Measurements from ENCODE around the gene ZNF554. TPM values are rescaled to one million over a fixed set of nuclear protein-coding genes. Genes with fewer than 3 reads are reported as not detected.

The ZNF554 gene
- total RNA-seq, 4 donors from 2014 or later: 6.2 to 8.6 (median 7.3) TPM

GRCh38 chr19:2820112-2820702 lies 539 bp downstream of the ZNF554 start:
- intact Hi-C loops (cut with DNase I; ENCODE audit: low total_unique reads): no loop called here
- peak overlapping the region; percentile 88 for H3K4me3 ChIP-seq (ENCODE audit: low read depth, poor library complexity, severe bottlenecking)
- TF ChIP-seq POLR2A (IDR thresholded peaks at IDR 0.05) (no peak), CTCF (IDR thresholded peaks at IDR 0.05) (no peak)
- WGBS, 2 donors: 2% methylated on average over 13 to 33 of the region's 36 CpGs
- no peak for DNase-seq (ENCODE audit: low spot score in 2 of 2)

GRCh38 chr19:2822846-2823245 lies 3.2 kb downstream of the ZNF554 start:
- intact Hi-C loops (cut with DNase I; ENCODE audit: low total_unique reads): no loop called here
- TF ChIP-seq CTCF (IDR thresholded peaks at IDR 0.05): no peak
- no peak for TF ChIP-seq POLR2A (IDR thresholded peaks at IDR 0.05)
- no peak for DNase-seq (ENCODE audit: low spot score in 2 of 2)
- WGBS, 2 donors: 89 to 96% methylated on average over 5 of the region's 5 CpGs
- H3K4me3 ChIP-seq (ENCODE audit: low read depth, poor library complexity, severe bottlenecking): no peak overlapping the region

GRCh38 chr19:2823646-2824045 lies 4.0 kb downstream of the ZNF554 start:
- WGBS, 2 donors: 66 to 79% methylated on average over 7 to 9 of the region's 9 CpGs
- peak in 1 of 2 donors; percentile 53 for DNase-seq (ENCODE audit: low spot score in 2 of 2)
- intact Hi-C loops (cut with DNase I; ENCODE audit: low total_unique reads): no loop called here
- no peak for TF ChIP-seq POLR2A (IDR thresholded peaks at IDR 0.05)
- TF ChIP-seq CTCF (IDR thresholded peaks at IDR 0.05): no peak
- H3K4me3 ChIP-seq (ENCODE audit: low read depth, poor library complexity, severe bottlenecking): no peak overlapping the region

GRCh38 chr19:2824129-2824528 lies 4.5 kb downstream of the ZNF554 start:
- no peak for TF ChIP-seq POLR2A (IDR thresholded peaks at IDR 0.05)
- no peak for TF ChIP-seq CTCF (IDR thresholded peaks at IDR 0.05)
- intact Hi-C loops (cut with DNase I; ENCODE audit: low total_unique reads): no loop called here
- 55 to 73% methylated on average over 4 to 6 of the region's 8 CpGs for WGBS, 2 donors
- H3K4me3 ChIP-seq (ENCODE audit: low read depth, poor library complexity, severe bottlenecking): no peak overlapping the region
- no peak for DNase-seq (ENCODE audit: low spot score in 2 of 2)

- WGBS, 2 donors: 93 to 97% methylated on average over 2 of the region's 2 CpGs
- DNase-seq (ENCODE audit: low spot score in 2 of 2): no peak
- H3K4me3 ChIP-seq (ENCODE audit: low read depth, poor library complexity, severe bottlenecking): no peak overlapping the region
- intact Hi-C loops (cut with DNase I; ENCODE audit: low total_unique reads): no loop called here
- no peak for TF ChIP-seq CTCF (IDR thresholded peaks at IDR 0.05)
Measured at GRCh38 chr19:2827022-2827421, 7.4 kb downstream of the ZNF554 start.

GRCh38 chr19:2827840-2828489 lies 8.3 kb downstream of the ZNF554 start:
- intact Hi-C loops (cut with DNase I; ENCODE audit: low total_unique reads): no loop called here
- TF ChIP-seq POLR2A (IDR thresholded peaks at IDR 0.05): no peak
- TF ChIP-seq CTCF (IDR thresholded peaks at IDR 0.05): no peak
- no peak overlapping the region for H3K4me3 ChIP-seq (ENCODE audit: low read depth, poor library complexity, severe bottlenecking)
- no peak for DNase-seq (ENCODE audit: low spot score in 2 of 2)
- 93 to 94% methylated on average over 13 of the region's 13 CpGs for WGBS, 2 donors

All from lower leg skin (tissue), 4 donors.